Stimulated activated naive CD4-positive, alpha-beta T cell (primary cell): ENCODE data around the gene RACGAP1.
"Not testable (repeated sequence)": the region's sequence is repeated elsewhere in the genome, so short reads cannot be mapped to it uniquely, and the experiment has no call there.

Experiments used
- DNase-seq, 6 experiments: peaks; one replicate each; lab custom pipeline; 2025; lab: John Stamatoyannopoulos, UW

RACGAP1 gene

DNA sequence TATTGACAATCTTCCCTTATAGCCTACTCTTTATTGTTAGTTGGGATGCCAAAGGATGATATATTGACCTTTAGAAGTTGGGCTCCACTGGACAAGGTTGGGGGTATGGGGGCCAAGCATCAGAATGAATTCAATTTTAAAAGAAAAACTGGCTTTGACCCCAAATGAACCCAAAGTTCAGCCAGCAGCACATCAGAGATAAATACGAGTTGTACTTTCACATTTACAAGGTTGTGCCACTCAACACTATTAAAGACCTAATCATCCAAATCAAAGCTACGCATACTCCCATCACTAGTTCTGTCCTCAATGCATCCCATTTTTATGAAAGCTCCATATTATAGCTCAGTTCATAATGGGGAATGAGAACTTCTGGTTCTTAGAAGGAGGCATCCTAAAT lies 35.9 kb downstream of the RACGAP1 start:
- DNase-seq, result not testable (repeated sequence)

DNA sequence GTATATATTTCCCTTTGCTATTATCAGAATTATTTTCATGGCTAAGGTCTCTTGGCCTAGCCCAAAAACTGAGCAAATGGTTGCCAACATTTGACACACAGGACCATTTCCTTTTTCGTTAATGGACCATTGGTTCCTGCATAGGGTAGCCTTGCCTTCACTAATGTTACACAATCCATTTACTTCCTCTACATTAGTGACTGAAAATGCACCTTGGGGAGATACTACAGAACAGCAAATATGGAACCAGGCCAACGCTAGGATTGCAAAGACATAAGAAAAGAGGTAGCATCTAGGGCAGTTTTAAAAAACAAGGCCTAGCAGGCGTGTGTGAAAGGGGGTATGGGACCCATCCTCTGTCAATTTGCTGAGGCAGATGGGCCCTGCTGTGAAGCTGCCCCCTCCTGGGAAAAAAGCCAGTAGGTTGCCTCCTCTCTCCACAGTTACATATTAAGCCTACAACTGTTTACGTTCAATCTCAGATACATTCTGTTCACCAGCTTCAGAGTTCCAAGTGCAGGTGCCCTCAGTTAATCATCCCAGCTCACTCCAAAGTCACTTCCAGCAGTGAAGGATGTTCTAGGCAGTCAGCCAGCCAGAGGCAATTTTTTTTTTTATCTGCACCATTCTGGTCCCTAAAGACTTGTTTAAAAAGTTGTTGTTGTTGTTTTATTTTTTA lies 37.5 kb downstream of the RACGAP1 start:
- no peak for DNase-seq

DNA sequence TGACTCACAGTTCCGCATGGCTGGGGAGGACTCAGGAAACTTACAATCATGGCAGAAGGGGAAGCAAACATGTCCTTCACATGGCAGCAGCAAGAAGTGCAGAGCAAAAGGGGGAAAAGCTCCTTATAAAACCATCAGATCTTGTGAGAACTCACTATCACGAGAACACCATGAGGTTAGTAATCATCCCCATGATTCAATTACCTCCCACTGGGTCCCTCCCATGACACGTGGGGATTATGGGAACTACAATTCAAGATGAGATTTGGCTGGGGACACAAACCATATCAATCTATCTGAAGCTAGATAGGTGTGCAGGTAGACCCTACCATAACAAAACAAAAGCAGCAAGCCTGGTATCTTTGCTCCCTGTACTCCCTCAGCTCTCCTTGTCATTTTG lies 38.8 kb downstream of the RACGAP1 start:
- not testable (repeated sequence) for DNase-seq

DNA sequence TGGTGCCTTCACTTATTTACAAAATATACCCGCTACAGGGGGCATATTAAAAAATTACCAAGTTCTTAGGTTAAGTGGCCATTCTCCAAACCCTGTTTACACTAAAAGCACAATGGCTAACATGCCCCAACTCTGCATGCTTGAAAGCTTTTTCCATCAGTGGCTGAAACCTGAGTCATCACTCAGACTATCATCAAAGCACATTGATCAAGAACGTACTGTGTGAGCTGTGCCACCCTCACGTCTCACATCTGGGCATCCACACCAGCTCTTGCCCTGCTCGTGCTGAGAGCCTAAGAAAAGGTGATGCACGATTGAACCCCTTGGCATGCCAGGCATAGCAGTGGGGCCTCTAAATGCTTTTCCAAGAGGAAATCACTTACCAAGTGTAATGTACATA lies 39.3 kb downstream of the RACGAP1 start:
- DNase-seq, result no peak

DNA sequence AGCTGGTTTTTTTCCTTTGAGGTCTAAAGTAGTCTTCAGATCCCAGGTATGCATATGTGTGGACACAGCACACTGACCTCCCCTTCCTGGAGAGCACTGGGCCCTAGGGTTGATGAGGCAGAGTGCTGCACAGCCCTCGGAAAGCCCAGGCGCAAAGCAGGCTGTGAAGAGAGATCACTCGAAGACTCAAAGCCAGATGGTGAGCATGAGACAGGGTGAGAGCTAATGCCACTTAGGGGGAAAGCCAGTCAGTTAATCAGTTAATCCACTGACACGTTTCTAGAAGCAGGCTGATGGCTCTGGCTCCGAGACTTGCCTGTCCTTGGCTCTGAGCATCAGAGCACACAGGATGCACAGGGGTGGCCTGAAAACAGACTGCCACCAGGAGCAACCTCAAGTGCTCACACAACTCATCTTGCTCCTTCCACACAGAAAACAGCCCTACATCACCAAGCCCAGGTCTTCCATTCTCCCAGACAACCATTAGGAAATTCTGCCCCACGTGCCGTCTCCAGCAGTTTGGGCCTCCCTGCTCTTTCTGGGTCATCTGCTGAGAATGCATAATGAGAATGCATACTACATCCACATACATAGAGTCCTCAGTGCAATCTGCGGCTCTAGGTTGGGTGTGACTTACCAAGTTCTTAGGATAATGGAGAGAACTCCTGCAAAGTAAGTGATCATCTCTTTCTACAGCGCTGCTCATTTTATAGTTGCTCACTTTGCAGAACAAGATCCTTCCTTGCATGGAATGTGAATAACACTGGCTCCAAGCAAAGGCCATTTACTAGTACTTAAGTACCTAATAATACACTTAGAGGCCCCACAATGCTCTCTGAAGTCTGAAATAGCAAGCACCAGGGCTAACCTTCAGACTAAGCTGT lies 40.6 kb downstream of the RACGAP1 start:
- no peak for DNase-seq

DNA sequence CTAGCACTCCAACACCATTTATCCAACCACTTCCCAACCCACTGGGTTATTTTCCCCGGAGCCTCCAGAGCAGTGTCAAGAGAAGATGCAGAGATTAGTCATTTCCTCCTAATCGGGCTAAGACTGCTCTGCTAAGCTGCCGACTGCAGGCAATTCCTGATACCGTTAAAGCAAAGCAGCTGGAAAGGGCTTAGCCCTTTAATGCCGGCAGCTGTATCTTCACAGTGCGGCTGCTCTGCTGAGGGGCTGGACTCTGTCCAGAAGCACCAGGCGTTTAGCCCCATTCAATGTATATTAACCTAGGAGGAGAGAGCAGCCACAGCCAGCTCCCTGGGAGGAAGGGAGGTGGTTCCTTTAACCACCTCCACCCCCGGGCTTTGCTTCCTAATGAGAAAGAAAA lies 41.4 kb downstream of the RACGAP1 start:
- DNase-seq, result no peak

DNA sequence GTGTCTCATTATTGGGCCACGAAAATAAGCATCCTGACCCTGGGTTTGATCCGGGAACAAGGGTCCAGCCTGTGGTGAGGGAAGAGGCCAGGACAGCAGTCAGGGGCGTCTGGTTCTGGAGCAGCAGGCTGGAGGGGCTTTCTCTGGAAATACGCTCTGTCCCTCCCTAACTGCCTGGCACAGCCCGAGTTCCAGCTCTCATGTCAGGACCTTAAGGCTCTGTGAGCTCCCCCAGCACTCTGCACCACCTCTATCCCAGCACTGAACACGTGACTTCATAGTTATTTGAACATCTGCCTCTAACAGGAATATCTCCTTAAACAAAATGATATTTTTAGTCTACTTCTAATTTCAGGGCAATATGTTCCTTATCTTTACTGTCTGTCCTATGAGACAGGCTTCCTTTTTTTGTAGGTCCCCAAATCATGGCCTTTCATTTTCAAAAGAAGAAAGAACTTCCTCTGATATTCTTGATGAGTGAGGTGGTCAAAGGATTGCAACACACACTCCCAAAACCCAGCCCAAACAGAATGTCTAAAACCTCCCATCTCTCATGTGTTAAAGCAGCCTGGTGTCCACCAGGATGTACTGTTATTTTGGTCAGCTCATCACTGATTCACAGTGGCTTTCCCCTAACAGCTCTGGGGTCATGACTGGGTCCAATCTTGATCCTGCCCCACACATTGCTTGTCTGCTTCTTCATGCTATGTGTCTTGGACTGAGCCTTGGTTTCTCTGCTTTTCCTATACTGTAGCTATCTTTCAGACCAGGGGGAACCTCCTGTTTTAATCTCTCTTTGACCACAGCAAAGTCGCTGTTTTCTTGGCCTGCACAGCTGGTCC lies 42.8 kb downstream of the RACGAP1 start:
- no peak for DNase-seq

DNA sequence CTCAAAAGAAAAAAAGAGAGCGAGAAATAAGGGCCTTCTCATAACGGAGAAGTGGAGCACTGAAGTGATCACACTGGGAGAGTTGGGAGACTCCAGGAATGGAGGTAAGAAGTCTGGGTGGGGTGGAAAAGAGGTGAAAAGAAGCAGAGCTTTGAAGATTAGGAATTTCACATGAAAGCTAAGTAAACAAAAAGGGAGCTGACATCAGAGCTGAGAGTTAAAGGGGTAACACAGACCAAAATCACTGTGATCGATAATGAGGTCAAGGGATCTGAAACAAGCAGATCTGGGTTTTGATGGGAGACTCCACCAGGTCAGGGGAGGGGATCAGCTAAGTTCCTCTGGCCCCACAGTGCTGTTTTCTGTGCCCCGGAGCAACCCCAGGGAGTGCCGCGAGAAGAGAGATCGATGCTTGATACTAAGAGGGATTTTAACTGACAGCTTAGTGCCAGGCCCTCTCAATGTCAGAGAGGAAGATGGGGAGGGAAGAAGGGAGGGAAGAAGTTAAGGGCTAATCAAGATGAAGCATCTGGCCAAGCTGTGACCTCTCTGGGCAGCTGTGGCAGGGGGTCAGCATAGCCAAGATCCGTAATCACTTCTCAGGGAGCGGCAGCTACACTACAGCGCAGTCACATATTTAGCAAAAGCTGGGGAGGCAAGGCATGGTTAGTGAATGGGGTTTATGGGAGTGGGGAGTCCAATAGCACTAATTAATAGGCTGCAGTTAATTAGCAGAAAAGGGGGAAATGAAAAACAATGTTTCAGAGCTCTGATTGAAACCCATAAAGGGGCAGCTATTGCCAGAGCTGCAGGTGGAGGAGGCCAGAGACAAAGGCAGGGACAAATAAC lies 44.6 kb downstream of the RACGAP1 start:
- DNase-seq, result no peak

DNA sequence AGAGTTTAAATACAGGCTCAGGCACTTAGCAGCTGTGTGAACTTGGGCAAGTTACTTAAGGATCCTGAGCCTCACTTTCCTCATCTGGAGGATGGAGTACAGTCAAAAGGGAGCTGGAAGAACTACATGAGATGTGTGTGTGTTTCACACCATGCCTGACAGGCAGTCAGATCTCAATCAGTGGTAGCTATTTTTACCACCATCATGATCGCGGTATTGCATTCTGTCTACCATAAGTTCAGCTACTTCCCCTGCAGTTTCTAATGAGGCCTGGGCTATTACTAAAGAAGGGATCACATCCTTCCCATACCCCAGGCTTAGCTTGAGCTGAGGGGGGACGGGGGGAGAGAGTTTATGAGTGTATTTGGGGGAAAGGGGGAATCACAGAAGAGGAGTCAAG lies 45.5 kb downstream of the RACGAP1 start:
- DNase-seq, result no peak

DNA sequence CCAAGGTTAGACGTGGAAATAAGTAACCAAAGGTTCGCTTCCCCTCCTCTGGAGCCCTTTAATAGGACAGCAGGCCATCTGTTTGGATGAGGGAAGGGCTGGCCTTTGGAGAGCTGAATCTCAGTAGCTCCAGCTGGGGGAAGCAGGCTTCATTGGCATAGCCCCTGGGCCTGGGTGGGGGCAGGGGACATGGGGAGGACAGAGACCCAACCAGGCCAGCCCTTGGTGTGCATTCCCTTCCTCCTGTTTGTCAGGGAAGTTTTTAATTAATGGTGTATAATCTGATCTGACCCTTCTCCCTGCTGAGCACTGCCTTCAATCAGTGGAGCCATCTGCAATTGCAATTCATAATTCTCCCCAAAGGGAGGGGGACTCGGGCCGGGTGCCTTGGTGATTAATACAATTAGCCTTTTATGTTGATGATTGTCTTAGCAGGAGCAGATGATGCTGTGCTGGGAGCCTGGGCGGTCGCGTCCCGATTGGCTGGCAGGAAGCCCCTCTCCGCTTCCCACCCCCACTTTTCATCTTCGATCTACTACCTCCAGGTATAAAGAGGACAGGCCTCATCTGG lies 46.2 kb downstream of the RACGAP1 start:
- no peak for DNase-seq

DNA sequence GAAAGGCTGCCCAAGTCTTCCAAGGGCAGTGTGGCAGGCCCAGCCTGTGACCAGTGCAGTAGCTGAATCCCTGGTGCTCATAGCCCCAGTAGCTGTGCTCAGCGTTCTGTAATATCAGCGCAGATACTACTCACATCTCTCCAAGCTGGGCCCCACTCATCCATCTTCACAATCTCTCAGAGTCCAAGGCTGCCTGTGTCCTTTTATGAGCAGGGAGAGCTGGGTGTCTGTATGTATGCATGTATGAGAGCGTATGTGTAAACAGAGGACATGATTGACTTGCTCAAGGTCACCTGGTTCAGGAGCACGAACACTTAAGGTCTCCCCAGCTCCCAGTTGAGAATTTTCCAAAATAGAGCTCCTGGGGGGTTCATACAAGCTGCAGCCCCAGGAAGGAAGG lies 47.2 kb downstream of the RACGAP1 start:
- no peak for DNase-seq

DNA sequence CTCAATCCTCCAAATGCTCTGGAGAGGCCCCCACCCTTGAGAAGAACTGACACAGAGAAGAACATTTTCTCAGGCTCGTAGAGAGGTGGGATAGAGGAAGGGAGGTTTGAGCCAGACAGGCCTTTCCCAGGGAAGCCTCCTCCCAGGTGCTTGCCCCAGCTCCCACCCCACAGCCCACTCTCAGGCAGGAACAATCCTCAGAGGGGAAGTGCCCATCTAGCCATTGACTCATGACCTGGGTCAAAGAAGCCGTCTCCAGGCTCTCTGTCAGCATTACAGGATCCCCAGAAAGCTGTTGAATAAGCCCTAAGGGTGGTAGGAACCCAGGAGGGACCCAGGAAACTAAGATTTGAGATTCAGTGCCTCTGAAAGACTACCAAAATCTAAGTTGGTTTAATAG lies 48.7 kb downstream of the RACGAP1 start:
- DNase-seq, result no peak

DNA sequence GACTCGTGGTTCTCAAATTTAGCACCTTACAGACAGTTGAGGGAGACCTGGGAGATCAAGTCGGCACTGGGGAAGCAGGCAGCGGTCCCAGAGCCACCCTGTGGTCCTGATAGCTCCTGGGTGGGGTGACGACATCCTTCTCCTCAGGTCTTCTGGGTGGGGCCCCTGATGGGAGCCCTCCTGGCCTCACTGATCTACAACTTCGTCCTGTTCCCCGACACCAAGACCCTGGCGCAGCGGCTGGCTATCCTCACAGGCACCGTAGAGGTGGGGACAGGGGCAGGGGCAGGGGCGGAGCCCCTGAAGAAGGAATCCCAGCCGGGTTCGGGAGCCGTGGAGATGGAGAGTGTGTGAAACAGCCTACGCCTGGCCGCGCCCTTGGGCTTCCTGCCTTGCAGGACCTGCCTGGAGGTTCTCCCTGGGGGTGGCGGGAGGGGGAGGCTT lies 50.0 kb downstream of the RACGAP1 start:
- DNase-seq, result no peak

DNA sequence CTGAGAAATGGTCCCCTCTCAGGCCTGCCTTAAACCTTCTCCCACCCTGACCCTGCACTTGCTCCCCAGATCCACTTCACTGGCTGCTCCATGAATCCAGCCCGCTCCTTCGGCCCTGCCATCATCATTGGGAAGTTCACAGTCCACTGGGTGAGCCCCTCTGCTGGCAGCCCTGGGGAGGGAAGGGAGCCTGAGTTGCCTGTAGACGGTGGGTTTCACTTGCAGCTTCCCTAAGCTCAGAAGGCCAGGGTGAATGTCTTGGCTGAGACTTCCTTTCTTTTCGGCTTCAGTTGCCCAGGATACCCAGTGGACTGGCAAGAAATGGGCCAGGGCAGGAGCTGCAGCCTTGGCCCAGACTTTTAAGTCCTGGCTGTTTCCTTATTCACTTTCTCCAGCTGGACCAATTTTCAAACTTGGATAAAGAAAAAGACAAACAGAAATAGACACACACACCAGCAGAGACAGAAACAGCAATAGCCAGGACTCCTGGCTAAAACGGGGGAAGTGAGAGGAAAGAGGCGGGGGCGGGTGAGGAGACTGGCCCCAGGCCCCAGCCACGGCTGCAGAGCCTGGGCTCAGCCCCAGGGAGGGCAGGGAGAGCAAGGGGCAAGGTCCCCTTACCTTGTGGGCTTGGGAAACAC lies 50.5 kb downstream of the RACGAP1 start:
- no peak for DNase-seq

DNA sequence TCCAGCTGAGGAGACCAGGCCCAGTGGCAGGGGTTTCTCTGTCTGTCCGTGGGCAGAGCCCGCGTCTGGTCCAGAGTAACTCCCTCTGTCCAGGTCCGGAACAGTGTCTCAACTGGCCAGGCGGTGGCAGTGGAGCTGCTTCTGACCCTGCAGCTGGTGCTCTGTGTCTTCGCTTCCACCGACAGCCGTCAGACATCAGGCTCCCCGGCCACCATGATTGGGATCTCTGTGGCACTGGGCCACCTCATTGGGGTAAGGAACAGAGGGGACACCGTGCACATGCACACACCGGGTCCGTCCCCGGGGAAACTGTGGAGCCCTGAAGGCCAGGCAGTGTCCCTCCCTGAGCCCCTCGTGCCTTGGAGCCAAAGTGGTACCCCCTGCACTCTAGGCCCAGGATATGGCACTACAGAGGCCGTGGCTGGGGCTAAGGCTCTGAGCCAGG lies 51.0 kb downstream of the RACGAP1 start:
- no peak for DNase-seq

DNA sequence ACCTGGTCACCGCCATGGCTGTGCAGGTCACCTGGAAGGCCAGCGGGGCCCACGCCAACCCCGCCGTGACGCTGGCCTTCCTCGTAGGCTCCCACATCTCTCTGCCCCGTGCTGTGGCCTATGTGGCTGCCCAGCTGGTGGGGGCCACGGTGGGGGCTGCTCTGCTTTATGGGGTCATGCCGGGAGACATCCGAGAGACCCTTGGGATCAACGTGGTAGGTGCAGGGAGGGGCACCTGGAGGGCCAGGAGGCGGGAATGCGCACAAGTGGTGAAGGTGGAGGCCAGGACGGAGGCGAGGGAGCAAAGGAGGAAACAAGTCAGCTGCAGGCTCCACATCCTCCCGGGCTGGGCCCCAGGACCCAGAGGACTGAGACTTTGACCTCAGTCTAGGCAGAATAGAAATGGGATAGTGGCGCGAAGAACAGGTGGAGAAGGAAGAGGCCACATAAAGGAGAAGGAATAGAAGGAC lies 51.9 kb downstream of the RACGAP1 start:
- no peak for DNase-seq

DNA sequence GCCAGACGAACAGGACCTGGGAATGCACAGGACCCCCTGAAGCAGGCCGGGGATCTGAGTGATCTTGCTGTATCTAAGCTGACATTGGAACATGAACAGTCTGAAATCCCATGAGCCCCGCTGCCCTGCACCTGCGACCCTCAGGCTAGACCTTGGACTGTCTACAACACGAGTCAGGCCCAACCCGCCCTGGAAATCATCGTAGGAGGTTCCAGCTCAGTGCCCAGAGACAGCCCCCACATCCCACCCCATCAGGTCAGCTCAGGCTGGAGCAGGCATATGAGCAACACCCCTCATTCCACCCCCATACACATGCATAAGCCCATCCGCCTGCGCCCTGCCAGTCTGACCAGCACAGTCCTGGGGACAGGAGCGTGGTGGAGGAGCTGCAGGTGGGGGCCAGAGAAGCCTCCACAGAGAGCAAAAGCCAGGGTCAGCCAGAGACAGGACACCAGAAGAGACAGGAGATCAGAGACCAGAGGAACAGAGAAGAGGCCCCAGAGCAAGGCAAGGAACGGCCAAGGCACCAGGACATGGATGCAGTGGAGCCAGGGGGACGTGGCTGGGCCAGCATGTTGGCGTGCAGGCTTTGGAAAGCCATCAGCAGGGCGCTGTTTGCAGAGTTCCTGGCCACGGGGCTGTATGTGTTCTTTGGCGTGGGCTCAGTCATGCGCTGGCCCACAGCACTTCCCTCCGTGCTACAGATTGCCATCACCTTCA lies 52.5 kb downstream of the RACGAP1 start, which contains the start of gene AQP6:
Gene AQP6, plus strand, starts transcription at position 307 of the 720 bp plus-strand sequence. Its CDS starts 227 bp downstream, at position 534.
- no peak for DNase-seq

DNA sequence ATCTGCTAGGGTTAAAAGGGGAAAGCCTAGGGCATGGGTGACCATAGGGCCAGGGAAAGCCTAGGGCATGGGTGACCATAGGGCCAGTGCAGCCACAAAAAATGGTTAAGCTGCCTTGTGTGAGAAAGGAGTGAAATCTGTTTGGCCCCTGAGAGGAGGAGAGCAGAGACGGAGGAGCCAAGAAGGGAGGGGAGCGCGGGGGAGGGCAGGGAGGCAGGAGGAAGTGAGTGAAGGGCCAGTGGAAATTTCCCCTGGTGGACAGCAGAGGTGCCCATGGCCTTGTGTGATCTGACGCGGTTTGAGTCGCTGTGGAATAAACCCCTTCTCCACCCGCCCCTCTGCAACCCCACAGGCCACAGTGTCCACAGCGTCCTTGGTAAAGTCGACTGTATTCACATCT lies 53.2 kb downstream of the RACGAP1 start:
- no peak for DNase-seq

DNA sequence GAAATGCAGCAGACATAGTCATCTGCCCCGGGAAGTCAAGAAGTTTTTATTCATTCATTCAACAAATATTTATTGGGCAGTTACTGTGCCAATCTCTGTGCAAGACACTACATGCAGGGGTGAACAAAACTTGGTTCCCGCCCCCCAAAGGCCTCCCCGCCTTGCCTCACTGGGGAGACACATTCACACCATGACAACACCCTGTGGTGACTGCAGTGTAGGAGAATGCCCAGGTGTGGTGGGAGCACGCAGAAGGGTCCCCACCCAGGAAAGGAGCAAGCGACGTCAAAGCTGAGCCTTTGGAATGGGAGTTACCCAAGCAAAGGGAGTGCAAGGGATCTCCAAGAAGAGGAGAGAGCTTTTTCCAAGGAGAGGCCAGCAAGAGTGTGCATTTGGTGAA lies 54.2 kb downstream of the RACGAP1 start:
- DNase-seq, result no peak

DNA sequence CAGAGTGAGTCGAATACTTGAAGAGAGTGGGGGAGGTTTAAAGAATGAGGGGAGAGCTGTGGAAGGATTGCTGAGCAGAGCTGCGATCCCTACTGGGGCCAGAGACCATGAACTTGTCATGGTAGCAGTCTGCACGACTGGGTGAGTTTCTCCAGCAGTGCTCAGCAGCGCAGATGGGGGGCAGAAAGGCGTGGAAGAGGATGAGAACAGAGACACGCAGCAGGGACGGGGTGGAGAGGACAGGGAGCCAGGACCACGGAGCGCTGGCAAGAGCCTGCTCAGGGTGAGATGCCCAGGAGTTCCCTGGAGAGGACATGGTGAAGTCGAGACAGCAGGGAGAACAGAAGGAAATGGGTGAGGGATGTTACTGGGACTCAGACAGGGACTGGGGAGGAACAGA lies 54.6 kb downstream of the RACGAP1 start:
- no peak for DNase-seq
